HepG2 (cell line): ENCODE data around the gene HS3ST2. TPM values are rescaled to one million over a fixed set of nuclear protein-coding genes. Genes with fewer than 3 reads are reported as not detected.

Experiments
- ARNT ChIP-seq: fragments of 450-650 bp; IDR thresholded peaks from 2 replicates; pipeline ENCODE4 v1.6.1; 2017
- CCDC6 ChIP-seq: sonication (generic); formaldehyde crosslinking; IDR thresholded peaks from 2 replicates; pipeline ENCODE4 v1.8.1; 2022; ENCODE audit warnings: mild to moderate bottlenecking, missing genetic modification reagents, moderate library complexity
- EED ChIP-seq: sonication (generic); formaldehyde crosslinking; IDR thresholded peaks from 2 replicates; pipeline ENCODE4 v1.5.0; 2020; ENCODE audit warnings: mild to moderate bottlenecking, missing genetic modification reagents
- HDAC6 ChIP-seq: fragments of 200-600 bp; sonication (generic); IDR thresholded peaks from 2 replicates; pipeline ENCODE4 v1.7.0; 2017; ENCODE audit warnings: mild to moderate bottlenecking, antibody characterized with exemption, low read length, low read depth
- IKZF1 ChIP-seq: fragments of 450-650 bp; IDR thresholded peaks from 2 replicates; pipeline ENCODE4 v1.7.1; 2016
- KAT8 ChIP-seq: IDR thresholded peaks from 2 replicates; pipeline ENCODE4 v1.6.1; 2016; ENCODE audit warnings: missing genetic modification reagents, missing compliant biosample characterization
- MATR3 ChIP-seq: sonication (generic); formaldehyde crosslinking; IDR thresholded peaks from 2 replicates; pipeline ENCODE4 v1.4.0; 2020; ENCODE audit warnings: missing genetic modification reagents
- MXD4 ChIP-seq: IDR thresholded peaks from 2 replicates; pipeline ENCODE4 v1.6.1; 2016; ENCODE audit warnings: mild to moderate bottlenecking, missing biosample characterization, missing genetic modification reagents
- PAF1 ChIP-seq: IDR thresholded peaks from 2 replicates; pipeline ENCODE4 v1.6.1; 2016; ENCODE audit warnings: missing genetic modification reagents, missing compliant biosample characterization
- PAWR ChIP-seq: sonication (generic); formaldehyde crosslinking; IDR thresholded peaks from 2 replicates; pipeline ENCODE4 v1.4.0; 2020; ENCODE audit warnings: missing genetic modification reagents, mild to moderate bottlenecking, borderline replicate concordance
- SETDB1 ChIP-seq: sonication (generic); formaldehyde crosslinking; IDR thresholded peaks from 2 replicates; pipeline ENCODE4 v1.5.1; 2020; ENCODE audit warnings: missing genetic modification reagents, mild to moderate bottlenecking, borderline replicate concordance
- TCF7L2 ChIP-seq: IDR thresholded peaks from 2 replicates; pipeline ENCODE4 v1.6.1; 2011; ENCODE audit warnings: mild to moderate bottlenecking, low read depth, low read length, moderate library complexity
- ZNF205 ChIP-seq: IDR thresholded peaks from 2 replicates; pipeline ENCODE4 v1.6.1; 2018; ENCODE audit warnings: missing biosample characterization, missing genetic modification reagents
- ZNF629 ChIP-seq: sonication (generic); formaldehyde crosslinking; conservative IDR thresholded peaks from 2 replicates; pipeline ENCODE4 v1.5.0; 2020; ENCODE audit warnings: missing genetic modification reagents
- ZNF678 ChIP-seq: sonication (generic); formaldehyde crosslinking; IDR thresholded peaks from 2 replicates; pipeline ENCODE4 v1.4.0; 2020; ENCODE audit warnings: mild to moderate bottlenecking, missing genetic modification reagents
- ZNF788 ChIP-seq: sonication (generic); formaldehyde crosslinking; IDR thresholded peaks from 2 replicates; pipeline ENCODE4 v1.5.0; 2020; ENCODE audit warnings: mild to moderate bottlenecking, missing genetic modification reagents, borderline replicate concordance
- polyA plus RNA-seq, 8 experiments: library from polyadenylated mRNA; depleted of rRNA in 3 of 8; stranded (reverse) in 7 of 8; unstranded in 1 of 8; fragments of >200 nt; fragmentation: Illumina TruSeq in 4 of 8; extraction: Trizol in 4 of 8; gene quantifications; 2 replicates each; pipeline versions ENCODE4 v1.2.1 to v1.2.3, GENCODE V29; 2011 to 2016; ENCODE audit warnings: low read depth in 4 of 8, missing spikeins in 1 of 8, mixed read lengths in 1 of 8; ENCODE audit not compliant: insufficient read depth in 1 of 8
- total RNA-seq, 5 experiments: library from RNA; depleted of rRNA; stranded (reverse); fragments of >200 nt; fragmentation: Illumina TruSeq; extraction: Trizol; gene quantifications; 2 replicates each; pipeline ENCODE4 v1.2.3, GENCODE V29; 2016; ENCODE audit warnings: low read depth in 1 of 5
- TF ChIP-seq, protein P1 (sequence below), 2 experiments: fragments of 450-650 bp in 1 of 2; sonication (generic) in 1 of 2; formaldehyde crosslinking in 1 of 2; IDR thresholded peaks; 2 replicates each; pipeline versions ENCODE4 v1.6.1 to v1.8.0; 2016 to 2022; ENCODE audit warnings: antibody characterized with exemption in 1 of 2, mild to moderate bottlenecking in 1 of 2, missing genetic modification reagents in 1 of 2
- TF ChIP-seq, protein P2 (sequence below): sonication (generic); formaldehyde crosslinking; conservative IDR thresholded peaks from 2 replicates; pipeline ENCODE4 v1.8.0; 2022; ENCODE audit warnings: missing genetic modification reagents
- TF ChIP-seq, protein P3 (sequence below): conservative IDR thresholded peaks from 2 replicates; pipeline ENCODE4 v1.6.1; 2018; ENCODE audit warnings: missing genetic modification reagents

The HS3ST2 gene
- total and polyA plus RNA-seq, 2 of the 13 experiments (the other 11 are each of a cell fraction or from before 2014, with no cell fraction given) = not detected

DNA sequence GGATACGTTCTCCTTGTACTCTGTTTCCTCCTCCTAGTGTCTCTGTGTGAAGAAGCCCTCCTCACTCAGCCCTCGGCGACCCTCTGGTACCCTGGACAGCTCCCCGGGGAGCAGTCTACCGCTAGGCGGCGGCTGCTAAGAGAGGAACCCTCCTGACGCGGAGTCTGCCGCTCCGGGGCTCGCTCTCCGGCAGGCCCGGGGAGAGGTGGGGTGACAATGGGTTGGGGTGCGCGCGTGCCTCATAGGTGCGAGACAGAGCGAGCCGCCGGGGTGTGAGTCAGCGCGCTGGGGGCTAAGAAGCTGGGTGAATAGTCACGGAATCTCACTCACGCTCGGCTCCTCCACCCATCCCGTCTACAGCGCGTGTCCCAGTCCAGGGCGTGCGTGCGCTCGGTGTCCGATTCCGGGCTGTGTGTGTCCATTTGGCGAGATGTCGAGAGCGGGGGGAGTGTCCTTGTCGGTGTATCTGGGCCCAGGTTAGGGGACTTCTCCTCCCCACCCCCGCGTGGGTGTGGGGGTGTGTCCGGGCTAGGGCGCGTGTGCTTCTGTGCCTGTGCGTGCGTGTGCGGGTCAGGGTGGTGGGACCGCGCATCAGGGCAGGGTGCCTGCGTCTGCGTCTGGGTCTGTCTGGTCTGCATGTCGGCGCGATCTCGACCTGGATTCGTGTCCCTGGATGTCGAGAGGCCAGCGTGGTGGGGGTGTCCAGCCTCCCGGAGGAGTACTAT lies 577 bp upstream of the HS3ST2 start (continued):
- TF ChIP-seq, protein P1, sequence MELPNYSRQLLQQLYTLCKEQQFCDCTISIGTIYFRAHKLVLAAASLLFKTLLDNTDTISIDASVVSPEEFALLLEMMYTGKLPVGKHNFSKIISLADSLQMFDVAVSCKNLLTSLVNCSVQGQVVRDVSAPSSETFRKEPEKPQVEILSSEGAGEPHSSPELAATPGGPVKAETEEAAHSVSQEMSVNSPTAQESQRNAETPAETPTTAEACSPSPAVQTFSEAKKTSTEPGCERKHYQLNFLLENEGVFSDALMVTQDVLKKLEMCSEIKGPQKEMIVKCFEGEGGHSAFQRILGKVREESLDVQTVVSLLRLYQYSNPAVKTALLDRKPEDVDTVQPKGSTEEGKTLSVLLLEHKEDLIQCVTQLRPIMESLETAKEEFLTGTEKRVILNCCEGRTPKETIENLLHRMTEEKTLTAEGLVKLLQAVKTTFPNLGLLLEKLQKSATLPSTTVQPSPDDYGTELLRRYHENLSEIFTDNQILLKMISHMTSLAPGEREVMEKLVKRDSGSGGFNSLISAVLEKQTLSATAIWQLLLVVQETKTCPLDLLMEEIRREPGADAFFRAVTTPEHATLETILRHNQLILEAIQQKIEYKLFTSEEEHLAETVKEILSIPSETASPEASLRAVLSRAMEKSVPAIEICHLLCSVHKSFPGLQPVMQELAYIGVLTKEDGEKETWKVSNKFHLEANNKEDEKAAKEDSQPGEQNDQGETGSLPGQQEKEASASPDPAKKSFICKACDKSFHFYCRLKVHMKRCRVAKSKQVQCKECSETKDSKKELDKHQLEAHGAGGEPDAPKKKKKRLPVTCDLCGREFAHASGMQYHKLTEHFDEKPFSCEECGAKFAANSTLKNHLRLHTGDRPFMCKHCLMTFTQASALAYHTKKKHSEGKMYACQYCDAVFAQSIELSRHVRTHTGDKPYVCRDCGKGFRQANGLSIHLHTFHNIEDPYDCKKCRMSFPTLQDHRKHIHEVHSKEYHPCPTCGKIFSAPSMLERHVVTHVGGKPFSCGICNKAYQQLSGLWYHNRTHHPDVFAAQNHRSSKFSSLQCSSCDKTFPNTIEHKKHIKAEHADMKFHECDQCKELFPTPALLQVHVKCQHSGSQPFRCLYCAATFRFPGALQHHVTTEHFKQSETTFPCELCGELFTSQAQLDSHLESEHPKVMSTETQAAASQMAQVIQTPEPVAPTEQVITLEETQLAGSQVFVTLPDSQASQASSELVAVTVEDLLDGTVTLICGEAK (IDR thresholded peaks at IDR 0.05) = no peak
- TF ChIP-seq, protein P1 (CRISPR knock-in tag; IDR thresholded peaks at IDR 0.05) = peak; percentile 80
- TF ChIP-seq, protein P2, sequence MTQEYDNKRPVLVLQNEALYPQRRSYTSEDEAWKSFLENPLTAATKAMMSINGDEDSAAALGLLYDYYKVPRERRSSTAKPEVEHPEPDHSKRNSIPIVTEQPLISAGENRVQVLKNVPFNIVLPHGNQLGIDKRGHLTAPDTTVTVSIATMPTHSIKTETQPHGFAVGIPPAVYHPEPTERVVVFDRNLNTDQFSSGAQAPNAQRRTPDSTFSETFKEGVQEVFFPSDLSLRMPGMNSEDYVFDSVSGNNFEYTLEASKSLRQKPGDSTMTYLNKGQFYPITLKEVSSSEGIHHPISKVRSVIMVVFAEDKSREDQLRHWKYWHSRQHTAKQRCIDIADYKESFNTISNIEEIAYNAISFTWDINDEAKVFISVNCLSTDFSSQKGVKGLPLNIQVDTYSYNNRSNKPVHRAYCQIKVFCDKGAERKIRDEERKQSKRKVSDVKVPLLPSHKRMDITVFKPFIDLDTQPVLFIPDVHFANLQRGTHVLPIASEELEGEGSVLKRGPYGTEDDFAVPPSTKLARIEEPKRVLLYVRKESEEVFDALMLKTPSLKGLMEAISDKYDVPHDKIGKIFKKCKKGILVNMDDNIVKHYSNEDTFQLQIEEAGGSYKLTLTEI (CRISPR knock-in tag) = no peak
- TF ChIP-seq IKZF1 (no peak), SETDB1 (no peak), PAWR (CRISPR knock-in tag) (no peak), MXD4 (peak; percentile 79; the same call in 1 of the 2 replicates), ZNF205 (peak; percentile 78; the same call in 1 of the 2 replicates), HDAC6 (no peak), ARNT (no peak), MATR3 (CRISPR knock-in tag) (no peak), ZNF629 (CRISPR knock-in tag) (no peak), KAT8 (CRISPR knock-in tag) (peak; percentile 66), TCF7L2 (no peak), PAF1 (no peak), ZNF788 (CRISPR knock-in tag) (peak; percentile 67; the same call in 1 of the 2 replicates), EED (CRISPR knock-in tag) (peak; percentile 92), CCDC6 (CRISPR knock-in tag) (peak; percentile 66; the same call in 1 of the 2 replicates), ZNF678 (CRISPR knock-in tag) (no peak)
- TF ChIP-seq, protein P3, sequence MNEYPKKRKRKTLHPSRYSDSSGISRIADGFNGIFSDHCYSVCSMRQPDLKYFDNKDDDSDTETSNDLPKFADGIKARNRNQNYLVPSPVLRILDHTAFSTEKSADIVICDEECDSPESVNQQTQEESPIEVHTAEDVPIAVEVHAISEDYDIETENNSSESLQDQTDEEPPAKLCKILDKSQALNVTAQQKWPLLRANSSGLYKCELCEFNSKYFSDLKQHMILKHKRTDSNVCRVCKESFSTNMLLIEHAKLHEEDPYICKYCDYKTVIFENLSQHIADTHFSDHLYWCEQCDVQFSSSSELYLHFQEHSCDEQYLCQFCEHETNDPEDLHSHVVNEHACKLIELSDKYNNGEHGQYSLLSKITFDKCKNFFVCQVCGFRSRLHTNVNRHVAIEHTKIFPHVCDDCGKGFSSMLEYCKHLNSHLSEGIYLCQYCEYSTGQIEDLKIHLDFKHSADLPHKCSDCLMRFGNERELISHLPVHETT = peak; percentile 78; the same call in 1 of the 2 replicates
